Mesodermal cell (in vitro differentiated cells): ENCODE results near the gene PLA2G5. TPM values are rescaled to one million over a fixed set of nuclear protein-coding genes. Genes with fewer than 3 reads are reported as not detected.
"Not testable (repeated sequence)": the region's sequence is repeated elsewhere in the genome, so short reads cannot be mapped to it uniquely, and the experiment has no call there.

Experiments
- H3K27ac ChIP-seq: 2 replicates; pipeline ENCODE4 v1.7.0; 2013; ENCODE audit warnings: mild to moderate bottlenecking, low read depth, low read length, moderate library complexity; ENCODE audit not compliant: severe bottlenecking
- H3K36me3 ChIP-seq: 2 replicates; pipeline ENCODE4 v1.7.1; 2013; ENCODE audit warnings: mild to moderate bottlenecking, low read length, moderate library complexity; ENCODE audit not compliant: control insufficient read depth, insufficient read depth
- H3K4me1 ChIP-seq: one replicate; pipeline ENCODE4 v1.7.1; 2013; ENCODE audit warnings: mild to moderate bottlenecking, low read length; ENCODE audit not compliant: insufficient read depth, control insufficient read depth, poor library complexity, severe bottlenecking
- H3K4me3 ChIP-seq: 2 replicates; pipeline ENCODE4 v1.7.0; 2013; ENCODE audit warnings: low read length, control low read depth, mild to moderate bottlenecking; ENCODE audit not compliant: insufficient read depth, poor library complexity, severe bottlenecking; ENCODE audit errors: extremely low read depth
- H3K9me3 ChIP-seq: 2 replicates; pipeline ENCODE4 v1.7.1; 2013; ENCODE audit warnings: mild to moderate bottlenecking, low read length, moderate library complexity; ENCODE audit not compliant: control insufficient read depth
- WGBS, 2 experiments: methylation state at CpG; one replicate each; pipeline ENCODE4 v1.1.5; 2013; ENCODE audit warnings: missing lambda C conversion rate in 2 of 2; ENCODE audit not compliant: insufficient coverage in 2 of 2; 5-methylcytosine and 5-hydroxymethylcytosine counted together
- polyA plus RNA-seq, 2 experiments: library from polyadenylated mRNA; stranded (reverse); fragments of 50-300 nt; gene quantifications; one replicate each; pipeline ENCODE4 v1.2.3, GENCODE V29; 2013

PLA2G5 gene
- 0.66 TPM for polyA plus RNA-seq (2013, experiment 1 of 2)
- polyA plus RNA-seq (2013, experiment 2 of 2), result 1.3 TPM

- H3K9me3 ChIP-seq, result no peaks in the 10 kb centered on the region
- no peak within 1 kb of the TSS for H3K27ac ChIP-seq
- no peak within 1 kb of the TSS for H3K4me3 ChIP-seq
- H3K36me3 ChIP-seq, result no peaks in the 10 kb centered on the region
- WGBS, 2 experiments, result 70 to 79% methylated on average over 6 of the region's 7 CpGs
- no peaks in the 10 kb centered on the region for H3K4me1 ChIP-seq
These were observed at the start of gene PLA2G5 for GRCh38 chr1:20069874-20070273. TSS of gene PLA2G5 (plus strand) at chr1:20070194. CDS start at chr1:20084831, 14,637 bp downstream.

- no peak overlapping the region for H3K27ac ChIP-seq
- 90 to 92% methylated on average over 5 of the region's 5 CpGs for WGBS, 2 experiments
These were observed 41.9 kb upstream of the PLA2G5 start for GRCh38 chr1:20028125-20028524.

GRCh38 chr1:20028726-20029125 is 41.3 kb upstream of the PLA2G5 start:
- Histone ChIP-seq H3K27ac (no peak overlapping the region), H3K9me3 (peaks cover 6% of the 10 kb centered on the region), H3K4me3 (no peak overlapping the region), H3K36me3 (no peaks in the 10 kb centered on the region), H3K4me1 (peaks cover 5% of the 10 kb centered on the region)
- WGBS, 2 experiments, result 83 to 92% methylated on average over 5 of the region's 5 CpGs

More at GRCh38 chr1:20028125-20028524, 41.9 kb upstream of the PLA2G5 start:
- H3K9me3 ChIP-seq, result peaks cover 6% of the 10 kb centered on the region
- no peak overlapping the region for H3K4me3 ChIP-seq
- H3K36me3 ChIP-seq, result no peaks in the 10 kb centered on the region
- H3K4me1 ChIP-seq, result peaks cover 5% of the 10 kb centered on the region

GRCh38 chr1:20029178-20029912 is 40.6 kb upstream of the PLA2G5 start:
- H3K4me3 ChIP-seq, result no peak overlapping the region
- WGBS, 2 experiments, result 95 to 96% methylated on average over 10 to 18 of the region's 20 CpGs
- H3K36me3 ChIP-seq, result no peaks in the 10 kb centered on the region
- H3K4me1 ChIP-seq, result peaks cover 5% of the 10 kb centered on the region
- peaks cover 6% of the 10 kb centered on the region for H3K9me3 ChIP-seq
- H3K27ac ChIP-seq, result peak overlapping the region; percentile 41

- peaks cover 11% of the 10 kb centered on the region for H3K9me3 ChIP-seq
- H3K36me3 ChIP-seq, H3K27ac ChIP-seq, H3K4me3 ChIP-seq, H3K4me1 ChIP-seq: not testable (repeated sequence)
- 98 to 100% methylated on average over 2 to 5 of the region's 6 CpGs for WGBS, 2 experiments
These were observed 39.4 kb upstream of the PLA2G5 start for GRCh38 chr1:20030436-20031151.

GRCh38 chr1:20031161-20031560 is 38.8 kb upstream of the PLA2G5 start:
- Histone ChIP-seq H3K4me1 (peaks cover 5% of the 10 kb centered on the region), H3K36me3 (no peaks in the 10 kb centered on the region), H3K9me3 (peaks cover 13% of the 10 kb centered on the region), H3K4me3 (no peak overlapping the region), H3K27ac (no peak overlapping the region)
- 93% methylated on average over 5 of the region's 5 CpGs for WGBS, 2 experiments

GRCh38 chr1:20031836-20032235 is 38.2 kb upstream of the PLA2G5 start:
- 94 to 100% methylated on average over 2 of the region's 2 CpGs for WGBS, 2 experiments

GRCh38 chr1:20032425-20032824 is 37.6 kb upstream of the PLA2G5 start:
- Histone ChIP-seq H3K27ac (no peak overlapping the region), H3K9me3 (peaks cover 13% of the 10 kb centered on the region), H3K4me1 (peaks cover 5% of the 10 kb centered on the region), H3K4me3 (no peak overlapping the region), H3K36me3 (no peaks in the 10 kb centered on the region)
- WGBS, 2 experiments, result 100% methylated on average over 1 of the region's 1 CpG; no CpG with 5 or more reads in 1 of the 2 experiments

More at GRCh38 chr1:20031836-20032235, 38.2 kb upstream of the PLA2G5 start:
- Histone ChIP-seq H3K36me3 (no peaks in the 10 kb centered on the region), H3K9me3 (peaks cover 13% of the 10 kb centered on the region), H3K27ac (no peak overlapping the region), H3K4me1 (peaks cover 5% of the 10 kb centered on the region), H3K4me3 (no peak overlapping the region)

- H3K4me3 ChIP-seq, result no peak overlapping the region
- H3K36me3 ChIP-seq, result no peaks in the 10 kb centered on the region
- no peak overlapping the region for H3K27ac ChIP-seq
- H3K4me1 ChIP-seq, result peaks cover 5% of the 10 kb centered on the region
- peaks cover 13% of the 10 kb centered on the region for H3K9me3 ChIP-seq
These were observed 36.6 kb upstream of the PLA2G5 start for GRCh38 chr1:20033420-20033819.

- Histone ChIP-seq H3K4me3 (no peak overlapping the region), H3K36me3 (no peaks in the 10 kb centered on the region), H3K4me1 (peaks cover 5% of the 10 kb centered on the region), H3K9me3 (peaks cover 13% of the 10 kb centered on the region), H3K27ac (no peak overlapping the region)
- WGBS, 2 experiments, result 89 to 100% methylated on average over 2 to 5 of the region's 5 CpGs
These were observed 34.9 kb upstream of the PLA2G5 start for GRCh38 chr1:20035114-20035513.

GRCh38 chr1:20037877-20038276 is 32.1 kb upstream of the PLA2G5 start:
- no peaks in the 10 kb centered on the region for H3K36me3 ChIP-seq
- WGBS, 2 experiments, result 67% methylated on average over 1 of the region's 1 CpG; no CpG with 5 or more reads in 1 of the 2 experiments
- H3K4me1 ChIP-seq, result no peaks in the 10 kb centered on the region
- peaks cover 7% of the 10 kb centered on the region for H3K9me3 ChIP-seq
- H3K4me3 ChIP-seq, result no peak overlapping the region
- no peak overlapping the region for H3K27ac ChIP-seq
